ENCODE data around the gene CNTRL. TPM values are rescaled to one million over a fixed set of nuclear protein-coding genes. Genes with fewer than 3 reads are reported as not detected.
"Not testable (repeated sequence)": the region's sequence is repeated elsewhere in the genome, so short reads cannot be mapped to it uniquely, and the experiment has no call there.

Gene CNTRL
- polyA plus RNA-seq, 2 of the 4 experiments (the other 2 are of a cell fraction), result 5.1 to 15.0 TPM

DNA sequence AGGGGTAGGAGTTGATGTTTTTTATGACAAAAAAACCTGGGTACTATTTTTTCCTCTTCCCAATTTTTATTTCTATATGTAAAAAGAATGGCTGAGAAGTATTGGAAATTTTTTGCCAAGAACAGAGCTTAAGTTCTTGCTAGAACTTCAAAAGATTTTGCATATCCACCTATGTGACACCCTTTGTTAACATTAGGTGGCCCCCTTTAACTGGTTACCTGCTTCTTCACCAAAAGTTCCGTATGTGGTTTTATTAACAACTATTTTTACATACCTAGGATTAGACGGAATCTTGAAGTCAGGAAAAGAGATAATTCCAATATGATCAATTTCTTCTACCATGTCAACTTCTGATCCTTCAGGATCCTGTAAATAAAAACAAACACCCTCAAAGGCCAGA is 40.2 kb upstream of the CNTRL start:
- no peak for DNase-seq (ENCODE audit: low read depth in 1 of 2, low spot score in 1 of 2)
- no peak for FAIRE-seq
- POLR2A ChIA-PET, result no interaction called here
- CTCF ChIA-PET, result interaction anchor here (0.6 to 2.1 kb wide), 6 partner anchors 16 to 366 kb away, joined by 3 to 11 read pairs (median 4); partner anchors contain the start of gene C5
- no peak overlapping the region for H3K27ac ChIP-seq
- WGBS (ENCODE audit: missing lambda C conversion rate), result 83% methylated on average over 2 of the region's 2 CpGs
- TF ChIP-seq, protein P1, sequence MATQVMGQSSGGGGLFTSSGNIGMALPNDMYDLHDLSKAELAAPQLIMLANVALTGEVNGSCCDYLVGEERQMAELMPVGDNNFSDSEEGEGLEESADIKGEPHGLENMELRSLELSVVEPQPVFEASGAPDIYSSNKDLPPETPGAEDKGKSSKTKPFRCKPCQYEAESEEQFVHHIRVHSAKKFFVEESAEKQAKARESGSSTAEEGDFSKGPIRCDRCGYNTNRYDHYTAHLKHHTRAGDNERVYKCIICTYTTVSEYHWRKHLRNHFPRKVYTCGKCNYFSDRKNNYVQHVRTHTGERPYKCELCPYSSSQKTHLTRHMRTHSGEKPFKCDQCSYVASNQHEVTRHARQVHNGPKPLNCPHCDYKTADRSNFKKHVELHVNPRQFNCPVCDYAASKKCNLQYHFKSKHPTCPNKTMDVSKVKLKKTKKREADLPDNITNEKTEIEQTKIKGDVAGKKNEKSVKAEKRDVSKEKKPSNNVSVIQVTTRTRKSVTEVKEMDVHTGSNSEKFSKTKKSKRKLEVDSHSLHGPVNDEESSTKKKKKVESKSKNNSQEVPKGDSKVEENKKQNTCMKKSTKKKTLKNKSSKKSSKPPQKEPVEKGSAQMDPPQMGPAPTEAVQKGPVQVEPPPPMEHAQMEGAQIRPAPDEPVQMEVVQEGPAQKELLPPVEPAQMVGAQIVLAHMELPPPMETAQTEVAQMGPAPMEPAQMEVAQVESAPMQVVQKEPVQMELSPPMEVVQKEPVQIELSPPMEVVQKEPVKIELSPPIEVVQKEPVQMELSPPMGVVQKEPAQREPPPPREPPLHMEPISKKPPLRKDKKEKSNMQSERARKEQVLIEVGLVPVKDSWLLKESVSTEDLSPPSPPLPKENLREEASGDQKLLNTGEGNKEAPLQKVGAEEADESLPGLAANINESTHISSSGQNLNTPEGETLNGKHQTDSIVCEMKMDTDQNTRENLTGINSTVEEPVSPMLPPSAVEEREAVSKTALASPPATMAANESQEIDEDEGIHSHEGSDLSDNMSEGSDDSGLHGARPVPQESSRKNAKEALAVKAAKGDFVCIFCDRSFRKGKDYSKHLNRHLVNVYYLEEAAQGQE (IDR thresholded peaks at IDR 0.05), result no peak
- no peak for TF ChIP-seq KDM1A (IDR thresholded peaks at IDR 0.05; ENCODE audit: low read depth)
- TF ChIP-seq TFCP2L1 (CRISPR knock-in tag; IDR thresholded peaks at IDR 0.05), result no peak
- peak in 1 of 2 experiments; percentile 16; a peak in 1 of 5 replicates for TF ChIP-seq RAD21 (conservative IDR thresholded peaks at IDR 0.05 in 1 of 2, IDR thresholded peaks at IDR 0.05 in 1 of 2)
- no peak for TF ChIP-seq EHF (CRISPR knock-in tag; IDR thresholded peaks at IDR 0.05)
- no peak for TF ChIP-seq RFX5 (IDR thresholded peaks at IDR 0.05)
- no peak for TF ChIP-seq JUNB (IDR thresholded peaks at IDR 0.05)
- no peak for TF ChIP-seq ESRRA (IDR thresholded peaks at IDR 0.05; ENCODE audit: borderline replicate concordance, low read length)
- no peak for TF ChIP-seq HOXB13 (CRISPR knock-in tag; IDR thresholded peaks at IDR 0.05; ENCODE audit: low read depth)
- peak; percentile 15; the same call in 1 of the 3 replicates for TF ChIP-seq CTCF (IDR thresholded peaks at IDR 0.05)
- TF ChIP-seq ZSCAN20 (CRISPR knock-in tag; IDR thresholded peaks at IDR 0.05), result no peak
- no peak overlapping the region for H3K4me2 ChIP-seq
- no peak overlapping the region for H3K4me3 ChIP-seq
- H3K4me1 ChIP-seq, result peaks cover 16% of the 10 kb centered on the region
- H3K9me3 ChIP-seq, result no peaks in the 10 kb centered on the region
- no peak for ATAC-seq

GRCh38 chr9:121035717-121036116 is 39.0 kb upstream of the CNTRL start:
- DNase-seq (ENCODE audit: low read depth in 1 of 2, low spot score in 1 of 2); POLR2A ChIA-PET; H3K4me3 ChIP-seq; H3K9me3 ChIP-seq; FAIRE-seq: not testable (repeated sequence)
- peak overlapping the region in 1 of 2 experiments; percentile 64; a peak in 2 of 6 replicates for H3K27ac ChIP-seq
- CTCF ChIA-PET, result interaction anchor here (0.8 to 2.1 kb wide), 5 partner anchors 15 to 365 kb away, joined by 3 to 11 read pairs (median 5); partner anchors contain the start of gene C5
- H3K4me1 ChIP-seq, result peaks cover 16% of the 10 kb centered on the region
- ATAC-seq, result peak in 1 of 2 experiments; percentile 48; a peak in 2 of 6 replicates
- peak overlapping the region; percentile 9; the same call in 2 of the 3 replicates for H3K4me2 ChIP-seq

DNA sequence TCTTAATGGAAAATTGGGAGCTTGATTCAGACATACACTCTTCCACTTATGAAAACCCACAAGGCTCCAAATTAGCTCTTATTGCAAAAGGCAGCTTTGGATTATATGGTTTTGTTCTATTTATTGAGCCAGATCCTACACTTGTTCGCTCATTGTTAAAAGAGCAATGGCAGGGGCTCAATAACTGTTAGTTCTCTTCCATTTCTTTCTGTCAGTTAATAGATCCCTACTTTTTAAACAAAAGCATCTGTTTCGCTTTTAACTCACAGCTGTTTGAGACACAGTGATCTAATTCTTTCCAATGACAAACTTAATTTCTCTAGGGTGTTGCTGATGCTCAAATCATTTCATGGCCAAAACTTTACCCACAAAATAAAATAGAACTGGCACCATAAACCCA is 36.4 kb upstream of the CNTRL start:
- ATAC-seq (no peak), DNase-seq (ENCODE audit: low read depth in 1 of 2, low spot score in 1 of 2) (no peak), FAIRE-seq (no peak)
- Histone ChIP-seq H3K9me3 (no peaks in the 10 kb centered on the region), H3K27ac (no peak overlapping the region), H3K4me2 (no peak overlapping the region), H3K4me1 (peaks cover 16% of the 10 kb centered on the region), H3K4me3 (no peak overlapping the region)
- TF ChIP-seq MAZ (IDR thresholded peaks at IDR 0.05; ENCODE audit: borderline replicate concordance, low read depth, low read length), result no peak
- no peak for TF ChIP-seq E2F6 (IDR thresholded peaks at IDR 0.05; ENCODE audit: borderline replicate concordance, low read depth)
- 95% methylated on average over 2 of the region's 2 CpGs for WGBS (ENCODE audit: missing lambda C conversion rate)
- ChIA-PET CTCF (interaction anchor here (0.6 to 1.2 kb wide), 4 partner anchors 9 to 80 kb away, joined by 3 to 4 read pairs (median 3); no protein-coding TSS in a partner anchor), POLR2A (no interaction called here)

DNA sequence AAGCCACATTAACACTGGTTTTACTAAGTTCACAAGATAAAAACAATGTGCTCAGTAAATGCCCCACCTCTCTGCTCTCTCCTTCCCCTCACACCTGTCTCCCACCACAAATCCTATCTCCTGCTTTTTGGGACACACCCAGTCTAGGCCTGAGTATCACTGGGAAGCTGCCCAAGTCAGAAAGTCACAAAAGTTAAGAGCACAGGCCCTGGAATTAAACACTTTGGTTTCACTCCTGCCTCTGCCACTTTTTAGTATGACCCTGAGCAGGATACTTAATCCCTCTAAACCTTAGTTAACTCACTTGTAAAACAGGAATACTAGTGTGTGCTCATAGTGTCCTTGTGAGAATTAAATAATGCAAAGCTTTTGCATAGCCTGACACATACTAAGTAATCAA is 36.0 kb upstream of the CNTRL start:
- DNase-seq (ENCODE audit: low read depth in 1 of 2, low spot score in 1 of 2) (no peak), FAIRE-seq (no peak), ATAC-seq (no peak)
- Histone ChIP-seq H3K4me2 (no peak overlapping the region), H3K27ac (no peak overlapping the region), H3K4me1 (peaks cover 16% of the 10 kb centered on the region), H3K9me3 (no peaks in the 10 kb centered on the region), H3K4me3 (no peak overlapping the region)
- ChIA-PET POLR2A (no interaction called here), CTCF (interaction anchor here (0.6 to 1.5 kb wide), 5 partner anchors 9 to 81 kb away, joined by 3 to 4 read pairs (median 3); no protein-coding TSS in a partner anchor)
- TF ChIP-seq FOSB (CRISPR knock-in tag; IDR thresholded peaks at IDR 0.05) (no peak), KDM5A (IDR thresholded peaks at IDR 0.05) (no peak), NR3C1 (IDR thresholded peaks at IDR 0.05) (no peak), CHD4 (IDR thresholded peaks at IDR 0.05; ENCODE audit: borderline replicate concordance) (no peak), RAD21 (conservative IDR thresholded peaks at IDR 0.05 in 1 of 2, IDR thresholded peaks at IDR 0.05 in 1 of 2) (no peak), JUNB (IDR thresholded peaks at IDR 0.05) (no peak), TFCP2L1 (CRISPR knock-in tag; IDR thresholded peaks at IDR 0.05) (no peak), HEYL (CRISPR knock-in tag; IDR thresholded peaks at IDR 0.05) (no peak)
- TF ChIP-seq, protein P2, sequence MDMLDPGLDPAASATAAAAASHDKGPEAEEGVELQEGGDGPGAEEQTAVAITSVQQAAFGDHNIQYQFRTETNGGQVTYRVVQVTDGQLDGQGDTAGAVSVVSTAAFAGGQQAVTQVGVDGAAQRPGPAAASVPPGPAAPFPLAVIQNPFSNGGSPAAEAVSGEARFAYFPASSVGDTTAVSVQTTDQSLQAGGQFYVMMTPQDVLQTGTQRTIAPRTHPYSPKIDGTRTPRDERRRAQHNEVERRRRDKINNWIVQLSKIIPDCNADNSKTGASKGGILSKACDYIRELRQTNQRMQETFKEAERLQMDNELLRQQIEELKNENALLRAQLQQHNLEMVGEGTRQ (IDR thresholded peaks at IDR 0.05), result no peak
- TF ChIP-seq, protein P3, sequence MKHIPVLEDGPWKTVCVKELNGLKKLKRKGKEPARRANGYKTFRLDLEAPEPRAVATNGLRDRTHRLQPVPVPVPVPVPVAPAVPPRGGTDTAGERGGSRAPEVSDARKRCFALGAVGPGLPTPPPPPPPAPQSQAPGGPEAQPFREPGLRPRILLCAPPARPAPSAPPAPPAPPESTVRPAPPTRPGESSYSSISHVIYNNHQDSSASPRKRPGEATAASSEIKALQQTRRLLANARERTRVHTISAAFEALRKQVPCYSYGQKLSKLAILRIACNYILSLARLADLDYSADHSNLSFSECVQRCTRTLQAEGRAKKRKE (CRISPR knock-in tag; IDR thresholded peaks at IDR 0.05; ENCODE audit: low read depth), result no peak
